GM23248 (cell line): ENCODE data around the gene ENKD1.

Experiments
- EZH2 ChIP-seq: fragments of 200-600 bp; sonication (generic); IDR thresholded peaks from 2 replicates; pipeline ENCODE4 v1.6.1; 2018; ENCODE audit warnings: antibody characterized with exemption, mild to moderate bottlenecking; ENCODE audit not compliant: insufficient read depth, poor library complexity, severe bottlenecking
- EZH2phosphoT487 ChIP-seq: fragments of 200-600 bp; sonication (generic); IDR thresholded peaks from 2 replicates; pipeline ENCODE4 v1.6.1; 2018; ENCODE audit warnings: antibody characterized with exemption, moderate library complexity, mild to moderate bottlenecking, low read depth; ENCODE audit not compliant: insufficient read depth

GRCh38 chr16:67673712-67674580 is 7.4 kb upstream of the ENKD1 start:
- TF ChIP-seq EZH2 = no peak
- TF ChIP-seq EZH2phosphoT487 = no peak
